H9 (cell line): ENCODE data around the gene PPM1N. TPM values are rescaled to one million over a fixed set of nuclear protein-coding genes. Genes with fewer than 3 reads are reported as not detected.

Experiments used
- DNase-seq: peaks from one replicate; pipeline ENCODE4 v3.0.0-alpha.2; 2017
- H2AFZ ChIP-seq: one replicate; pipeline ENCODE4 v1.6.1; 2013; ENCODE audit warnings: mild to moderate bottlenecking, low read length, control low read depth, moderate library complexity
- H2AK5ac ChIP-seq: 2 replicates; pipeline ENCODE4 v1.6.1; 2013; ENCODE audit warnings: low read length, control low read depth, mixed read lengths; ENCODE audit not compliant: insufficient read length
- H2BK120ac ChIP-seq: one replicate; pipeline ENCODE4 v1.6.1; 2013; ENCODE audit warnings: low read depth, mild to moderate bottlenecking, low read length, control low read depth, inconsistent platforms; ENCODE audit not compliant: poor library complexity, severe bottlenecking
- H2BK12ac ChIP-seq: 2 replicates; pipeline ENCODE4 v1.6.1; 2013; ENCODE audit warnings: low read length, control low read depth, mixed read lengths, low read depth; ENCODE audit not compliant: insufficient read length
- H2BK15ac ChIP-seq: 2 replicates; pipeline ENCODE4 v1.6.1; 2013; ENCODE audit warnings: low read depth, low read length, control low read depth
- H2BK20ac ChIP-seq: one replicate; pipeline ENCODE4 v1.6.1; 2013; ENCODE audit warnings: low read depth, mild to moderate bottlenecking, low read length, control low read depth, inconsistent platforms; ENCODE audit not compliant: poor library complexity, severe bottlenecking
- H2BK5ac ChIP-seq: 2 replicates; pipeline ENCODE4 v1.6.1; 2013; ENCODE audit warnings: low read length, control low read depth, mixed read lengths; ENCODE audit not compliant: insufficient read length
- H3K14ac ChIP-seq: 2 replicates; pipeline ENCODE4 v1.6.1; 2013; ENCODE audit warnings: low read length, control low read depth; ENCODE audit not compliant: insufficient read depth
- H3K18ac ChIP-seq: 2 replicates; pipeline ENCODE4 v1.6.1; 2013; ENCODE audit warnings: low read depth, mild to moderate bottlenecking, mixed read lengths, low read length, control low read depth; ENCODE audit not compliant: insufficient read length
- H3K23ac ChIP-seq: 2 replicates; pipeline ENCODE4 v1.6.1; 2013; ENCODE audit warnings: low read length, control low read depth, mixed read lengths, low read depth; ENCODE audit not compliant: insufficient read length
- H3K23me2 ChIP-seq: 2 replicates; pipeline ENCODE4 v1.6.1; 2013; ENCODE audit warnings: low read depth, mild to moderate bottlenecking, mixed read lengths, low read length, control low read depth; ENCODE audit not compliant: insufficient read length, poor library complexity, severe bottlenecking
- H3K27ac ChIP-seq: 2 replicates; pipeline ENCODE4 v1.5.1; 2013; ENCODE audit warnings: low read length, control low read depth, mixed read lengths, low read depth; ENCODE audit not compliant: insufficient read length
- H3K27me3 ChIP-seq: 2 replicates; pipeline ENCODE4 v1.6.1; 2013; ENCODE audit warnings: low read length, control low read depth, inconsistent platforms; ENCODE audit not compliant: insufficient read depth
- H3K4ac ChIP-seq: 2 replicates; pipeline ENCODE4 v1.6.1; 2013; ENCODE audit warnings: low read depth, mild to moderate bottlenecking, control low read depth, inconsistent platforms, low read length, moderate library complexity
- H3K4me1 ChIP-seq: 2 replicates; pipeline ENCODE4 v1.6.1; 2013; ENCODE audit warnings: low read length, control low read depth, inconsistent platforms; ENCODE audit not compliant: insufficient read depth
- H3K4me2 ChIP-seq: 2 replicates; pipeline ENCODE4 v1.6.1; 2013; ENCODE audit warnings: low read length, control low read depth, mixed read lengths; ENCODE audit not compliant: insufficient read length, insufficient read depth
- H3K56ac ChIP-seq: 2 replicates; pipeline ENCODE4 v1.6.1; 2013; ENCODE audit warnings: low read depth, mild to moderate bottlenecking, mixed read lengths, low read length, control low read depth; ENCODE audit not compliant: insufficient read length
- H3K79me1 ChIP-seq: 2 replicates; pipeline ENCODE4 v1.6.1; 2013; ENCODE audit warnings: low read depth, mild to moderate bottlenecking, moderate library complexity, low read length, control low read depth, inconsistent platforms; ENCODE audit not compliant: insufficient read depth, poor library complexity, severe bottlenecking
- H3K79me2 ChIP-seq: 2 replicates; pipeline ENCODE4 v1.6.1; 2013; ENCODE audit warnings: low read length, control low read depth, inconsistent platforms; ENCODE audit not compliant: insufficient read depth
- H3K9ac ChIP-seq: 2 replicates; pipeline ENCODE4 v1.6.1; 2013; ENCODE audit warnings: low read length, control low read depth, mixed read lengths; ENCODE audit not compliant: insufficient read length; ENCODE audit errors: extremely low read depth
- H3K9me3 ChIP-seq: one replicate; pipeline ENCODE4 v1.6.1; 2013; ENCODE audit warnings: low read depth, low read length, inconsistent platforms; ENCODE audit not compliant: control insufficient read depth
- H3T11ph ChIP-seq: one replicate; pipeline ENCODE4 v1.6.1; 2013; ENCODE audit warnings: mild to moderate bottlenecking, low read length, control low read depth, inconsistent platforms
- H4K20me1 ChIP-seq: one replicate; pipeline ENCODE4 v1.6.1; 2013; ENCODE audit not compliant: control insufficient read depth, insufficient read length, insufficient read depth
- H4K5ac ChIP-seq: 2 replicates; pipeline ENCODE4 v1.6.1; 2013; ENCODE audit warnings: low read depth, mild to moderate bottlenecking, mixed read lengths, low read length, control low read depth; ENCODE audit not compliant: insufficient read length
- H4K8ac ChIP-seq: replicated peaks from 2 replicates; pipeline ENCODE4 v1.6.1; 2013; ENCODE audit warnings: low read length, control low read depth, mixed read lengths, low read depth; ENCODE audit not compliant: insufficient read length
- H4K91ac ChIP-seq: 2 replicates; pipeline ENCODE4 v1.6.1; 2013; ENCODE audit warnings: low read depth, mild to moderate bottlenecking, moderate library complexity, mixed read lengths, low read length, control low read depth; ENCODE audit not compliant: insufficient read length
- H3K27ac Mint-ChIP-seq, 3 experiments: 2 replicates in 2 of 3; 3 replicates in 1 of 3; pipeline ENCODE4 v1.8.0; 2020 to 2021; ENCODE audit warnings: mixed read lengths in 3 of 3, mild to moderate bottlenecking in 1 of 3, moderate library complexity in 1 of 3
- H3K27me3 Mint-ChIP-seq: 2 replicates; pipeline ENCODE4 v1.8.0; 2021; ENCODE audit warnings: low read depth, mild to moderate bottlenecking, moderate library complexity, mixed read lengths
- H3K36me3 Mint-ChIP-seq, 3 experiments: 2 replicates in 2 of 3; 3 replicates in 1 of 3; pipeline ENCODE4 v1.8.0; 2020 to 2021; ENCODE audit warnings: low read depth in 3 of 3, mixed read lengths in 3 of 3; ENCODE audit not compliant: insufficient read depth in 1 of 3
- H3K4me1 Mint-ChIP-seq, 2 experiments: 2 replicates each; pipeline ENCODE4 v1.8.0; 2020; ENCODE audit warnings: mixed read lengths in 2 of 2
- H3K4me3 Mint-ChIP-seq, 2 experiments: 2 replicates in 1 of 2; 3 replicates in 1 of 2; pipeline ENCODE4 v1.8.0; 2020 to 2021; ENCODE audit warnings: mild to moderate bottlenecking in 2 of 2, mixed read lengths in 2 of 2, moderate library complexity in 1 of 2
- H3K9me3 Mint-ChIP-seq, 2 experiments: 2 replicates in 1 of 2; 3 replicates in 1 of 2; pipeline ENCODE4 v1.8.0; 2020; ENCODE audit warnings: mild to moderate bottlenecking in 2 of 2, mixed read lengths in 2 of 2, moderate library complexity in 1 of 2
- WGBS: extraction: QIAGEN DNeasy Blood & Tissue Kit; methylation state at CpG from one replicate; pipeline ENCODE4 v1.1.7; 2013; ENCODE audit warnings: missing lambda C conversion rate, low lambda C conversion rate, mixed read lengths; ENCODE audit not compliant: insufficient read length; ENCODE audit errors: extremely low coverage; 5-methylcytosine and 5-hydroxymethylcytosine counted together
- total RNA-seq: library from RNA; stranded (reverse); gene quantifications from 2 replicates; pipeline ENCODE4 v1.2.1, GENCODE V29; 2021
- TF ChIP-seq, protein P1 (sequence below): fragments of 200-600 bp; sonication (generic); conservative IDR thresholded peaks from 3 replicates; pipeline ENCODE4 v1.8.0; 2021; ENCODE audit warnings: antibody characterized with exemption, mild to moderate bottlenecking

Gene PPM1N
- total RNA-seq, 1 experiment from 2014 or later: 7.7 TPM

DNA sequence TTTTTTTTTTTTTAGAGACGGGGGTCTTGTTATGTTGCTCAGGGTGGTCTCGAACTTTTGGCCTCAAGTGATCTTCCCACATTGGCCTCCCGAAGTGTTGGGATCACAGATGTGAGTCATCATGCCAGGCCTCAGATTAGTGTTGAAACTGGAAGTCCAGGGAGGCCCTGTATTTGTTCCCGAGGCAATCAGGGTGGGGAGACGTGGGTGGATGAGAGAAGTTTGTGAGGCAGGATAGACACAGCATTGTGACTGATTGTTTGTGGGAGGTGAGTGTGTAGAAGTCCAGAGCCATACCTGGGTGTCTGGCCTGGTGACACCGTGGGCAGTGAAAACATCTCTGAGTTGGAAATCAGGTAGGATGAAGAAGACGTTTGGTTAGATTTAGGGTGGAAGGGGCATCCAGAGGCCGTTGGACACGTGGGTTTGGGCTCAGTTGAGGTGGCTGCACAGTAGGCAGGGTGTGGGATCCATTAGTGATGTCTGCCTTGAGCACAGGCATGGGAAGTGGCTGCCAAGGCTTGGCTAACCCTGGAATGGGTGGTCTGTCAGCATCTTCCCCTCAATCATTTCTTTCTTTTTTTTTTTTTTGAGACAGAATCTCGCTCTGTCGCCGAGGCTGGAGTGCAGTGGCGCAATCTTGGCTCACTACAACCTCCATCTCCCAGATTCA is 13.8 kb upstream of the PPM1N start:
- H3K14ac ChIP-seq: no peak overlapping the region
- Mint-ChIP-seq H3K9me3 (peaks cover 0 to 2% of the 10 kb centered on the region in 2 experiments; a peak in 1 of 5 replicates), H3K36me3 (peaks cover 0 to 13% (median 4%) of the 10 kb centered on the region in 3 experiments; a peak in 4 of 7 replicates), H3K4me1 (peaks cover 5 to 8% of the 10 kb centered on the region in 2 experiments), H3K27me3 (peaks cover 3% of the 10 kb centered on the region; the same call in 1 of the 2 replicates), H3K27ac (peak overlapping the region in 1 of 3 experiments; percentile 49; a peak in 3 of 7 replicates), H3K4me3 (peak overlapping the region in 1 of 2 experiments; percentile 38; a peak in 2 of 5 replicates)
- no peaks in the 10 kb centered on the region; the same call in 1 of the 2 replicates for H3K4me1 ChIP-seq
- no peaks in the 10 kb centered on the region for H3K27me3 ChIP-seq
- TF ChIP-seq, protein P1, sequence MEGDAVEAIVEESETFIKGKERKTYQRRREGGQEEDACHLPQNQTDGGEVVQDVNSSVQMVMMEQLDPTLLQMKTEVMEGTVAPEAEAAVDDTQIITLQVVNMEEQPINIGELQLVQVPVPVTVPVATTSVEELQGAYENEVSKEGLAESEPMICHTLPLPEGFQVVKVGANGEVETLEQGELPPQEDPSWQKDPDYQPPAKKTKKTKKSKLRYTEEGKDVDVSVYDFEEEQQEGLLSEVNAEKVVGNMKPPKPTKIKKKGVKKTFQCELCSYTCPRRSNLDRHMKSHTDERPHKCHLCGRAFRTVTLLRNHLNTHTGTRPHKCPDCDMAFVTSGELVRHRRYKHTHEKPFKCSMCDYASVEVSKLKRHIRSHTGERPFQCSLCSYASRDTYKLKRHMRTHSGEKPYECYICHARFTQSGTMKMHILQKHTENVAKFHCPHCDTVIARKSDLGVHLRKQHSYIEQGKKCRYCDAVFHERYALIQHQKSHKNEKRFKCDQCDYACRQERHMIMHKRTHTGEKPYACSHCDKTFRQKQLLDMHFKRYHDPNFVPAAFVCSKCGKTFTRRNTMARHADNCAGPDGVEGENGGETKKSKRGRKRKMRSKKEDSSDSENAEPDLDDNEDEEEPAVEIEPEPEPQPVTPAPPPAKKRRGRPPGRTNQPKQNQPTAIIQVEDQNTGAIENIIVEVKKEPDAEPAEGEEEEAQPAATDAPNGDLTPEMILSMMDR: no peak
- H3K23me2 ChIP-seq: peaks cover 3% of the 10 kb centered on the region
- no CpG with 5 or more reads among the region's 13 CpGs for whole genome bisulfite sequencing
- H3K4me2 ChIP-seq: no peak overlapping the region
- no peak overlapping the region for H3K27ac ChIP-seq
- no peak overlapping the region for H2AFZ ChIP-seq
- H3K23ac ChIP-seq: no peak overlapping the region
- H2AK5ac ChIP-seq: no peak overlapping the region
- no peak overlapping the region for H3T11ph ChIP-seq
- H2BK20ac ChIP-seq: no peak overlapping the region
- no peak overlapping the region for H3K18ac ChIP-seq
- H4K20me1 ChIP-seq: no peaks in the 10 kb centered on the region
- H3K79me1 ChIP-seq: no peaks in the 10 kb centered on the region
- no peak overlapping the region for H4K8ac ChIP-seq
- DNase-seq: no peak
- no peak overlapping the region for H4K91ac ChIP-seq
- H4K5ac ChIP-seq: no peak overlapping the region
- H2BK15ac ChIP-seq: no peak overlapping the region
- no peak overlapping the region for H3K9ac ChIP-seq
- H2BK12ac ChIP-seq: no peak overlapping the region
- no peaks in the 10 kb centered on the region for H3K9me3 ChIP-seq
- H3K4ac ChIP-seq: no peak overlapping the region
- no peak overlapping the region for H2BK5ac ChIP-seq
- no peak overlapping the region for H3K56ac ChIP-seq
- H2BK120ac ChIP-seq: no peak overlapping the region
- no peaks in the 10 kb centered on the region for H3K79me2 ChIP-seq
